Measurements from ENCODE around the gene COG8.
"Not testable (repeated sequence)": the region's sequence is repeated elsewhere in the genome, so short reads cannot be mapped to it uniquely, and the experiment has no call there.

Gene COG8, protein sequence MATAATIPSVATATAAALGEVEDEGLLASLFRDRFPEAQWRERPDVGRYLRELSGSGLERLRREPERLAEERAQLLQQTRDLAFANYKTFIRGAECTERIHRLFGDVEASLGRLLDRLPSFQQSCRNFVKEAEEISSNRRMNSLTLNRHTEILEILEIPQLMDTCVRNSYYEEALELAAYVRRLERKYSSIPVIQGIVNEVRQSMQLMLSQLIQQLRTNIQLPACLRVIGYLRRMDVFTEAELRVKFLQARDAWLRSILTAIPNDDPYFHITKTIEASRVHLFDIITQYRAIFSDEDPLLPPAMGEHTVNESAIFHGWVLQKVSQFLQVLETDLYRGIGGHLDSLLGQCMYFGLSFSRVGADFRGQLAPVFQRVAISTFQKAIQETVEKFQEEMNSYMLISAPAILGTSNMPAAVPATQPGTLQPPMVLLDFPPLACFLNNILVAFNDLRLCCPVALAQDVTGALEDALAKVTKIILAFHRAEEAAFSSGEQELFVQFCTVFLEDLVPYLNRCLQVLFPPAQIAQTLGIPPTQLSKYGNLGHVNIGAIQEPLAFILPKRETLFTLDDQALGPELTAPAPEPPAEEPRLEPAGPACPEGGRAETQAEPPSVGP

DNA sequence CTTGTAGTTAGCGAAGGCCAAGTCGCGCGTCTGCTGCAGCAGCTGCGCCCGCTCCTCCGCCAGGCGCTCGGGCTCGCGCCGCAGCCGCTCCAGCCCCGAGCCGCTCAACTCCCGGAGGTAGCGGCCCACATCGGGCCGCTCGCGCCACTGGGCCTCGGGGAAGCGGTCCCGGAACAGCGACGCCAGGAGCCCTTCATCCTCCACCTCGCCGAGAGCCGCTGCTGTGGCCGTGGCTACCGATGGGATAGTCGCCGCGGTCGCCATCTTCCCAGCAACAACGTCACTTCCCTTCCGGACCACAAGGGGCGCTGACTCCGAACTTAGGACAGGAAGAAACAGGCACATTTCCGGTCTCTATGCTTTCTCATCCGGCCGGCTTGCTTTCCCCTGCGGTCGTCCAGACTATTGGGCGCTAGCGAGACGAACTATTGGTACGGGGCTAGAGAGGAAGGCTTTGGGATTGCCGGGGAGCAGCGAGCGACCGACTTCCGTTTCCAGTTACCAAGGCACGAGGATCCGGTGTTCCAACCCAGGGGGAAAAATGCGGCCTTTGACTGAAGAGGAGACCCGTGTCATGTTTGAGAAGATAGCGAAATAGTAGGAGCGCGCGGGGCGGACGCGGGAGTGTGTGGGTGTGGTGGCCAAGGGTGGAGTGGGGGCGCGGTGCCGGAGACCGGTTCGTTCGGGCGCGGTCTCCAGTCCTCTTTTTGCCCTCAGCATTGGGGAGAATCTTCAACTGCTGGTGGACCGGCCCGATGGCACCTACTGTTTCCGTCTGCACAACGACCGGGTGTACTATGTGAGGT, at the start of gene COG8, which contains the start of gene NIP7:
TSS of gene COG8 (minus strand) at position 276 of the 806 bp plus-strand sequence. CDS start at position 264, 12 bp downstream.
TSS of gene NIP7 (plus strand) at position 484 of the 806 bp plus-strand sequence. CDS start at position 542, 58 bp downstream.
- DNase-seq (ENCODE audit: low spot score) = peak; percentile 95

- DNase-seq (ENCODE audit: low spot score) = no peak
These were observed 47.2 kb upstream of the COG8 start for GRCh38 chr16:69386596-69386995.

DNA sequence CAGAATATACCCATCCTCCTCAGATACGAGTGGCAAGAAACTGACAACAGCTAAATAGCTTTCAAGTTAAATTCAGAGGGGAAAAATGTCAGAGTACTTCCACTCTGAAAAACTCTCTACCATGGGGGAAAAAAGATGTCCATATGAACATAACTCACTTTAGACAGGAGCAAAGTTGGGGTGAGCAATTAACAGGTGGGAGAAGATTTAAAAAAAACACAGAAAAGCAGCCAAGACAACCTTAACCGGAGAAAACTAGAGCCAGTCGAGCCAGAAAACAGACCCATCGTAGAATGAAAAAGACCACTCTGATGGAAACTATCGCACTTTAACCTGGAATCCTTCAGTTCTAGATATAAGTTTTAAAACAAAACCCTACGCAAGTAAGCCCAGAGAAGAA, 45.6 kb upstream of the COG8 start:
- no peak for DNase-seq (ENCODE audit: low spot score)

GRCh38 chr16:69382421-69382820, 43.1 kb upstream of the COG8 start:
- DNase-seq (ENCODE audit: low spot score) = no peak

- DNase-seq (ENCODE audit: low spot score) = no peak
These were observed 41.9 kb upstream of the COG8 start for GRCh38 chr16:69381231-69381630.

DNA sequence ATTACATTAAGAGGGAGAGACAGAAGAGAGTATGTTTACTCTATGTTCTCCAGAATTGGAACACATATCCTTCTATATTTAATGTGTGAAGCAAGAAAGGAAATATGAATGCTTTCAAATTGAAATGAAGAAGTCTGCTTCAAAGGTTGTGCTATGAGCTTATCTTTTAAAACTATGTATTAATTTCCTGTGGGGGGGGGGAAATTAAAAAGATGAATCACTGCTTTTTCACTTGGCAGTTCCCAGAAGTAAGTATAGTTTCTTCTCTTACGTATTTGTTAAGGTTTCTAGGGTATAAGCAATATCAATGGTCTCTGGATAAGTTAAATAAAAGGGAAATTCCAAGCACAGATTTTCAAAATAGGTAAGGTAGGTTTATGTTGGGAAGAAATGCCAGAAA, 39.4 kb upstream of the COG8 start:
- DNase-seq (ENCODE audit: low spot score) = no peak

- DNase-seq (ENCODE audit: low spot score) = no peak
These were observed 38.7 kb upstream of the COG8 start for GRCh38 chr16:69378036-69378435.

- no peak for DNase-seq (ENCODE audit: low spot score)
These were observed 37.2 kb upstream of the COG8 start for GRCh38 chr16:69376393-69377059.

GRCh38 chr16:69373019-69373418, 33.7 kb upstream of the COG8 start:
- no peak for DNase-seq (ENCODE audit: low spot score)

GRCh38 chr16:69371564-69371963, 32.2 kb upstream of the COG8 start:
- DNase-seq (ENCODE audit: low spot score) = no peak

DNA sequence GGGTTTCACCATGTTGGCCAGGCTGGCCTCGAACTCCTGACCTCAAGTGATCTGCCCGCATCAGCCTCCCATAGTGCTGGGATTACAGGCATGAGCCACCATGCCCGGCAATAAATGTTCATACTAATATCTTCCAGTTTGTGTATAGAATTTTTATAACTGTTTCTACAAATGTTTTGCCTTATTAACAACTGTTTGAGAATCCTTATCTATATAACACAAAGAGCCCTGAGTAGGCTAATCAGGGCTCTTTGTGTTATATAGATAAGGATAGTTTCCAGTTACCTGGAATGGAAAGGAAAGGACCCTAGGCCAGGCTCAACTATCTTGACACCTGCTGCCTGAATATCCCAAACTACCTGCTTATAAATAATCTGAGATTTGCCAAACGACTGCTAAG, 29.5 kb upstream of the COG8 start:
- no peak for DNase-seq (ENCODE audit: low spot score)

DNA sequence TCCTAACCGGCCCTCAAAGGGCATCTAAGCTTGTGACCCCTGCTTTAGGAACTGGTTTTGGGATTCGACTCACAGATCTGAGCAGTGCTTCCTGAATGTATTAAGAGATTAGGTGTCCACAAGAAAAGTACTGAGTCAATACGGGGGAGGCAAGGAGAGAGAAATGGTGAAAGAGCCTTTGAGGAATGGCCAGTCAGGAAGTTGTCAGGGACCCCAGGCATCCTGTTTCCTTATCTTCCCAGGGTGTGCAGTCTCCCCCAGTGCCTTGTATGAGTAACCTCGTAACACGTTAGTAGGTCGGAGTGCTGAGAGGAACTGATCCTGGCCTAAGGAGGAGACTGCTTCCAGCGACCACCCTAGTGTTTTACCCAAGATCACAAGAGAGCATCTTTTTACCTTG, 28.6 kb upstream of the COG8 start:
- no peak for DNase-seq (ENCODE audit: low spot score)

DNA sequence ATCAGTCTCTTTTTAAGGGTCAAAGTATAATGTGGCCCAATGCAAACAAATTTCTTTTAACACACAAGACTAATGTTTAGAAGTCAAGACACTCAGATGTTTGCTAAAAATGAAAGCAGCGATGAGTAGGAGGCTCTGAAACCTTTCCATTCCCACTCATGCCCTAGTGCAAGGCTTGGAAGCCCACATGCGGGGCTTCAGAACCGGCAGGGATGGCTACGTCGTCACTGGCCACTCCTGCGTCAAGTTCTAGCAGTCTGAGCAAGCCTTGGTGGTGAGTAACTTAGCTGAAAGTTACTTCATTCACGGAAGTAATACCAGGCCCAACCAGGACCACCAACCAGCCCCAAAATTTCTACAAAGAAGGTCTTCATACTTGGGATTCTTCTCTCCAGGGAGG, 27.1 kb upstream of the COG8 start:
- no peak for DNase-seq (ENCODE audit: low spot score)

- no peak for DNase-seq (ENCODE audit: low spot score)
These were observed 26.5 kb upstream of the COG8 start for GRCh38 chr16:69365901-69366300.

GRCh38 chr16:69364088-69364487, 24.7 kb upstream of the COG8 start:
- DNase-seq (ENCODE audit: low spot score) = no peak

- DNase-seq (ENCODE audit: low spot score) = no peak
These were observed 23.9 kb upstream of the COG8 start for GRCh38 chr16:69363281-69363717.

DNA sequence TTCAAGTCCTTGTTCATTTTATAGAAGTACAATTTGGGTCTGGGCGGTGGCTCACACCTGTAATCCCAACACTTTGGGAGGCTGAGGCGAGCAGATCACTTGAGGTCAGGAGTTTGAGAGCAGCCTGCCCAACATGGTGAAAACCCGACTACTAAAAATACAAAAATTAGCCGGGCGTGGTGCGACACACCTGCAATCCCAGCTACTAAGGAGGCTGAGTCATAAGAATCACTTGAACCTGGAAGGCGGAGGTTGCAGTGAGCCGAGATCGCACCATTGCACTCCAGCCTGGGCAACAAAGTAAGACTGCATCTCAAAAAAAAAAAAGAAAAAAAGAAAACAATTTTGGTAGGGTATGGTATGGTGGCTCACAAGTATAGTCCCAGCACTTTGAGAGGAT, 20.7 kb upstream of the COG8 start:
- not testable (repeated sequence) for DNase-seq (ENCODE audit: low spot score)

- no peak for DNase-seq (ENCODE audit: low spot score)
These were observed 12.1 kb upstream of the COG8 start, which contains the start of gene TMED6 for GRCh38 chr16:69351309-69352027. Gene TMED6, minus strand, starts transcription at chr16:69351786. Its CDS starts 33 bp downstream, at chr16:69351753.

DNA sequence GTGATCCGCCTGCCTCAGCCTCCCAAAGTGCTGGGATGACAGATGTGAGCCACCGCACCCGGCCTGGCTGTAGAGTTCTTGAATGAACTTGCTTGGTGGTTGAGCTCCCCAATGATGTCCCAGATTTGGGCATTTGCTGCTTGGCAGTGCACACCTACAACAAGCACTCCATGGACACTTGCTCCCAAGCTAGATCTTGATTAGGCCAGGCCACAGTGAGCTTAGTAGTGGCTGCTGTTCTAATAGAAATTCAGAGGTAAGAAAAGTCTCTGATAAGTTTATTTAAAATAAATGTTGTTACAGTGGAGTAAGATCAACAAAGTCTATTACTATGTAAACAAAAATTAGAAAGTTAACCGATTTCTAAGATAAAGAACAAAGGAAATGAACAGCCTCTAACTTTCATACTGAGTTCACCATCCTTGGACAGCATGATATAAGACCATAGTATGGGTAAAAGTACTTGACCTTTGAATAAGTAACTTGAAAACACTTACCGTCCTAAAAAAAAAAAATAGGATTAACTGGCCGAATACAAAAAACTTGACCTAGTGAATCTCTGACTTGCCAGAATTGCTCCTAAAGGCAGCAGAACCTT, 11.3 kb upstream of the COG8 start:
- no peak for DNase-seq (ENCODE audit: low spot score)

DNA sequence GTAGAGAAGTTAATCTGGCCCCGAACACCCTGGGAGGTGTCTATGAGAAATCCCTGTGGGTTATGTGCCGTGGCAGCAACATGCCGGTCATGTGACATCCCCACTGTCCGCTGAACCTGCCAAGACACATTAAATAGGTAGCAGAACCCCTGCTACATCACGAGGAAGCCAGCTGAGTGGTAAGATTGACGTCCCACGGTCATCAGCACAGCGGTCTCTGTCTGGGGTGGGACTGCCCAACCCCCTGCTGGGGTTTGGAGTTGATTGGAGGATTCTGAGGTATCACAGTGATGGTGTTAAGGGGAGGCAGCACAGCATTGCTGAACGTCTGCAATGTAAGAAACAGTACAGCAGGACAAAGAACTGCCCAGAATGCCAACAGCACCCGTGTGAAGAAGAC, 10.2 kb upstream of the COG8 start:
- DNase-seq (ENCODE audit: low spot score) = no peak

- no peak for DNase-seq (ENCODE audit: low spot score)
These were observed 8.9 kb upstream of the COG8 start for GRCh38 chr16:69348222-69348621.
